ENCODE data around the gene TECTA.
"Not testable (repeated sequence)": the region's sequence is repeated elsewhere in the genome, so short reads cannot be mapped to it uniquely, and the experiment has no call there.

TECTA gene

DNA sequence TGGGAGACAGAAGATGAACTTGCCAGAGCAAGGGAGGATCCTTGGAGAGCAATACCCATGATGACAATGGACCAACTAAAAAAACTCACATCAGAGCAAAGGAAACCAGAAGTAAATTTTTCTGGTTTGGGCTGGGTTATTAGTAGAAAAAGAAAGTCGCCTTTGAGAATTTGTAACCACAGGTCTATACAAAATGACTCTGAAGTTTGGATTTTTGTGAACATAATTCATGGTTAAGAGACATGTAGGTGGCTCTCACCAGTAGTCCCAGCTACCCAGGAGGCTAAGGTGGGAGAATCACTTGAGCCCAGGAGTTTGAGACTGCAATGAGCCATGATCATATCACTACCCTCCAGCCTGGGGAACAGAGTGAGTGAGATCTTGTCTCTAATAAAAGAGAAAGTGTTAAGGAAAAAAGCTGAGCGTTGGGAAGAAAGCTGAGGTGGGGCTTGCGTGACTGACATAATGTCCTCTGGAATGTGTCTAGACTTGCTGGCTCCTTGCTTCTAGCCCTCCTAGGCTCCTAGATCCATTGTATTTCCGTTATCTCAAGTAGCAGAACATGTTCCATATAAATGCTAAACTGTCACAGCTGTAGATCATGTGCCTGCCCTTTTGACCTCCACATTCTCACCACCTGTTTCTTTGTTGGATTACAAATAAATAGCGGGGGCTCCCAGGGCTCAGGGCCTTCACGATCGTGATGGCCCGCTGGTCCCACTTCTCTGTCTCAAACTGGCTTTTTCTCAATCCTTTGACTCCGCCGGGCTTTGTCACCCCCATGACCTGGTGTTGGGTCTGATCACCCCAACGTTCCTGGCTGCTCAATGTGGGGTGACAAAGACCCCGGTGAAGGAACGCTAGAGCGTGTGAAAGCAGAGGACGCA is 135.3 kb downstream of the TECTA start:
- ChIA-PET CTCF (interaction anchor here (0.8 to 1.7 kb wide), 5 partner anchors 11 to 355 kb away, joined by 3 to 9 read pairs (median 3); no protein-coding TSS in a partner anchor), POLR2A (no interaction called here)
- TF ChIP-seq, protein P1, sequence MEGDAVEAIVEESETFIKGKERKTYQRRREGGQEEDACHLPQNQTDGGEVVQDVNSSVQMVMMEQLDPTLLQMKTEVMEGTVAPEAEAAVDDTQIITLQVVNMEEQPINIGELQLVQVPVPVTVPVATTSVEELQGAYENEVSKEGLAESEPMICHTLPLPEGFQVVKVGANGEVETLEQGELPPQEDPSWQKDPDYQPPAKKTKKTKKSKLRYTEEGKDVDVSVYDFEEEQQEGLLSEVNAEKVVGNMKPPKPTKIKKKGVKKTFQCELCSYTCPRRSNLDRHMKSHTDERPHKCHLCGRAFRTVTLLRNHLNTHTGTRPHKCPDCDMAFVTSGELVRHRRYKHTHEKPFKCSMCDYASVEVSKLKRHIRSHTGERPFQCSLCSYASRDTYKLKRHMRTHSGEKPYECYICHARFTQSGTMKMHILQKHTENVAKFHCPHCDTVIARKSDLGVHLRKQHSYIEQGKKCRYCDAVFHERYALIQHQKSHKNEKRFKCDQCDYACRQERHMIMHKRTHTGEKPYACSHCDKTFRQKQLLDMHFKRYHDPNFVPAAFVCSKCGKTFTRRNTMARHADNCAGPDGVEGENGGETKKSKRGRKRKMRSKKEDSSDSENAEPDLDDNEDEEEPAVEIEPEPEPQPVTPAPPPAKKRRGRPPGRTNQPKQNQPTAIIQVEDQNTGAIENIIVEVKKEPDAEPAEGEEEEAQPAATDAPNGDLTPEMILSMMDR (IDR thresholded peaks at IDR 0.05; ENCODE audit: control extremely low read depth, extremely low read depth, low read depth, missing control alignments), result no peak
- DNase-seq (ENCODE audit: extremely low spot score), result peak; percentile 44

DNA sequence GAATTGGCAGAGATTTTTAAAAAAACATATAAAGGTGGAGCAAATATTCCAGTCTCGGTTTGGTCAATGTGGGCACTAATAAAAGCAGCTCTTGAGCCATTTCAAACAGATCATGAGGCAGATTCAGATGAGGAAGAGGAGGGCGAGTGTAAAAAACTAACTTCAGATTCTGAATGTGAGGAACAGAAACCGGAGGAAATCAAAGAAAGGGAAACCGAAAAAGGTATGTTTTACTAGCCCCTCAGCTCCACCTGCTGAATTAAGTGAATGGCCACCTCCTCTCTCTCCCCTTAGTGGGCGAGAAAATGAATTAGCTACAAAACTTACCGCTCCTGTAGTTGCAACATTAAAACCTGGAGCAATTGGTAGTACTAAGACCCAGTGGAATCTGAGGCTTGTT is 136.2 kb downstream of the TECTA start:
- CTCF ChIA-PET, result interaction anchor here (0.8 to 1.7 kb wide), 4 partner anchors 10 to 354 kb away, joined by 3 to 9 read pairs (median 4); no protein-coding TSS in a partner anchor
- DNase-seq (ENCODE audit: extremely low spot score), result peak; percentile 58
- POLR2A ChIA-PET, result not testable (repeated sequence)

- CTCF ChIA-PET, result interaction anchor here (1.1 to 1.7 kb wide), 4 partner anchors 10 to 354 kb away, joined by 3 to 9 read pairs (median 4); no protein-coding TSS in a partner anchor
- POLR2A ChIA-PET, result no interaction called here
- TF ChIP-seq, protein P1 (IDR thresholded peaks at IDR 0.05; ENCODE audit: control extremely low read depth, extremely low read depth, low read depth, missing control alignments), result no peak
- DNase-seq (ENCODE audit: extremely low spot score), result no peak
These were observed 136.9 kb downstream of the TECTA start for GRCh38 chr11:121237686-121238658.

DNA sequence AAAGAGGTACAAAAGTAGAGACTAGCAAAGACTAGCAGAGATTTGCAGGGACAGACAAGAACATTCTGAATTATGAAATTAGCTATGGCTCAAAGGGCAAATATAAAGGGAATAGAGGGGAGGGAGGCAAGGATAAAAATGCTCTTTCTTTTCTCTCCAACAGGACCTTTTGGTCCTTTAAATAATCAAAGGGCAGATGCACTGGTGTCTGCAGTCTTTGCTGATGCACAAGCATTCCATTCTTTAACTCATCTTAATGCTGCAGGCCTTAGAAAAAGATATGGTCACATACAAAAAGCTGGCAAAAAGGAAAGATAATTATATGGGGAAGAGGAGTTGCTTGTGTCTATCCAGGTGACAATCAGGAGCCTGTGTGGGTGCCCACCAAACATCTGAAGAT is 137.9 kb downstream of the TECTA start:
- POLR2A ChIA-PET, result no interaction called here
- DNase-seq (ENCODE audit: extremely low spot score), result no peak
- TF ChIP-seq, protein P1 (IDR thresholded peaks at IDR 0.05; ENCODE audit: control extremely low read depth, extremely low read depth, low read depth, missing control alignments), result no peak
- CTCF ChIA-PET, result interaction anchor here (1.2 to 1.4 kb wide), 2 partner anchors 11 to 353 kb away, joined by 3 read pairs; no protein-coding TSS in a partner anchor

- CTCF ChIA-PET, result interaction anchor here (1.4 kb wide), 1 partner anchor 10 kb away, joined by 3 read pairs; no protein-coding TSS in a partner anchor
- POLR2A ChIA-PET; DNase-seq (ENCODE audit: extremely low spot score): not testable (repeated sequence)
These were observed 139.0 kb downstream of the TECTA start for GRCh38 chr11:121240001-121240400.

- ChIA-PET POLR2A (no interaction called here), CTCF (interaction anchor here (1.0 to 1.4 kb wide), 2 partner anchors 9 to 350 kb away, joined by 3 to 4 read pairs; no protein-coding TSS in a partner anchor)
- TF ChIP-seq, protein P1 (IDR thresholded peaks at IDR 0.05; ENCODE audit: control extremely low read depth, extremely low read depth, low read depth, missing control alignments), result no peak
- no peak for DNase-seq (ENCODE audit: extremely low spot score)
These were observed 139.7 kb downstream of the TECTA start for GRCh38 chr11:121240650-121241303.

Data from GM10248 (cell line).